HG03139 (cell line): ENCODE results near the gene TTF1.

Experiments
- ATAC-seq: cut with Tn5 transposase; IDR thresholded peaks from one replicate; pipeline ENCODE4 v1.9.1; 2021; ENCODE audit not compliant: unreplicated experiment

TTF1 gene

GRCh38 chr9:132366481-132366880, 40.2 kb downstream of the TTF1 start:
- no peak for ATAC-seq

- no peak for ATAC-seq
Measured at GRCh38 chr9:132365986-132366385, 40.7 kb downstream of the TTF1 start.

- ATAC-seq, result no peak
Measured at GRCh38 chr9:132364068-132364467, 42.6 kb downstream of the TTF1 start.

GRCh38 chr9:132357764-132358163, 48.9 kb downstream of the TTF1 start:
- no peak for ATAC-seq

- no peak for ATAC-seq
Measured at GRCh38 chr9:132356324-132356924, 50.2 kb downstream of the TTF1 start.

- ATAC-seq, result peak; percentile 84
Measured at GRCh38 chr9:132354637-132355355, 51.8 kb downstream of the TTF1 start, which contains the start of gene SETX. TSS of gene SETX (minus strand) at chr9:132354986. CDS start at chr9:132349428, 5,558 bp downstream.

GRCh38 chr9:132351404-132352045, 55.1 kb downstream of the TTF1 start:
- no peak for ATAC-seq

GRCh38 chr9:132350861-132351315, 55.8 kb downstream of the TTF1 start:
- ATAC-seq, result no peak

GRCh38 chr9:132348676-132349075, 58.0 kb downstream of the TTF1 start:
- ATAC-seq, result no peak

GRCh38 chr9:132346177-132346576, 60.5 kb downstream of the TTF1 start:
- no peak for ATAC-seq

GRCh38 chr9:132341177-132341840, 65.3 kb downstream of the TTF1 start:
- no peak for ATAC-seq

- ATAC-seq, result no peak
Measured at GRCh38 chr9:132334364-132334763, 72.3 kb downstream of the TTF1 start.

GRCh38 chr9:132333556-132333955, 73.1 kb downstream of the TTF1 start:
- ATAC-seq, result no peak

- no peak for ATAC-seq
Measured at GRCh38 chr9:132328580-132328979, 78.1 kb downstream of the TTF1 start.

- ATAC-seq, result no peak
Measured at GRCh38 chr9:132327537-132327936, 79.1 kb downstream of the TTF1 start.
